Inflammatory macrophage treated with lipopolysaccharide for 1 hour (primary cell): Measurements from ENCODE around the gene RBBP6.
"Not testable (repeated sequence)": the region's sequence is repeated elsewhere in the genome, so short reads cannot be mapped to it uniquely, and the experiment has no call there.

ENCODE experiments used
- DNase-seq, 2 donors: peaks; one replicate each; pipeline ENCODE4 v3.0.0-alpha.2; 2020 to 2022

RBBP6 gene

GRCh38 chr16:24573141-24573540, 33.8 kb downstream of the RBBP6 start:
- DNase-seq: no peak

DNA sequence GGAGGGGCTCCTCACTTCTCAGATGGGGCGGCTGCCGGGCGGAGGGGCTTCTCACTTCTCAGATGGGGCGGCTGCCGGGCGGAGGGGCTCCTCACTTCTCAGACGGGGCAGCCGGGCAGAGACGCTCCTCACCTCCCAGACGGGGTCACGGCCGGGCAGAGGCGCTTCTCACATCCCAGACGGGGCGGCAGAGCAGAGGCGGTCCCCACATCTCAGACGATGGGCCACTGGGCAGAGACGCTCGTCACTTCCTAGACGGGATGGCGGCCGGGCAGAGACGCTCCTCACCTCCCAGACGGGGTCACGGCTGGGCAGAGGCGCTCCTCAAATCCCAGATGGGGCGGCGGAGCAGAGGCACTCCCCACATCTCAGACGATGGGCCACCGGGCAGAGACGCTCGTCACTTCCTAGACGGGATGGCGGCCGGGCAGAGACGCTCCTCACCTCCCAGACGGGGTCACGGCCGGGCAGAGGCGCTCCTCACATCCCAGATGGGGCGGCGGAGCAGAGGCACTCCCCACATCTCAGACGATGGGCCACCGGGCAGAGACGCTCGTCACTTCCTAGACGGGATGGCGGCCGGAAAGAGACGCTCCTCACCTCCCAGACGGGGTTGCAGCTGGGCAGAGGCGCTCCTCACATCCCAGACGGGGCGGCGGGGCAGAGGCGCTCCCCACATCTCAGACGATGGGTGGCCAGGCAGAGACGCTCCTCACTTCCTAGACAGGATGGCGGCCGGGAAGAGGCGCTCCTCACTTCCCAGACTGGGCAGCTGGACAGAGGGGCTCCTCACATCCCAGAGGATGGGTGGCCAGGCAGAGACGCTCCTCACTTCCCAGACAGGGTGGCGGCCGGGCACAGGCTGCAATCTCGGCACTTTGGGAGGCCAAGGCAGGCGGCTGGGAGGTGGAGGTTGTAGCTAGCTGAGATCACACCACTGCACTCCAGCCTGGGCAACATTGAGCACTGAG, 35.4 kb downstream of the RBBP6 start:
- not testable (repeated sequence) for DNase-seq

- not testable (repeated sequence) for DNase-seq
Observed at GRCh38 chr16:24575791-24576190, 36.4 kb downstream of the RBBP6 start.

- DNase-seq: no peak
Observed at GRCh38 chr16:24577167-24577566, 37.8 kb downstream of the RBBP6 start.

DNA sequence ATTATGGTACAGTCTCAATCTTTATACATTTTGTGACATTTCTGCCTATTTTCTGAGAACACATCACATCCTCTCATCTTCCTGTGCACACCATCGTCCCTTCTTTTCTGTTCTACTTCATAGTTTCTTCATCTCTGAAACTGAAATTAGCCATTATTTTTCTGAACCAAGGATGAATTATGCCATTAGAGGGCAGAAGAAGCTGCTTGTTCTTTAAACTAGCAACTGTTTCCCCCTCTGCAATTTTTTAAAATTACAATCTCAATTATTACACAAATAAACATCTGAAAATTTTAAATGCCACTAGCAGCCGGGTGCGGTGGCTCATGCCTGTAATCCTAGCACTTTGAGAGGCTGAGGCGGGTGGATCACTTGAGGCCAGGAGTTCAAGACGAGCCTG, 41.3 kb downstream of the RBBP6 start:
- no peak for DNase-seq

DNA sequence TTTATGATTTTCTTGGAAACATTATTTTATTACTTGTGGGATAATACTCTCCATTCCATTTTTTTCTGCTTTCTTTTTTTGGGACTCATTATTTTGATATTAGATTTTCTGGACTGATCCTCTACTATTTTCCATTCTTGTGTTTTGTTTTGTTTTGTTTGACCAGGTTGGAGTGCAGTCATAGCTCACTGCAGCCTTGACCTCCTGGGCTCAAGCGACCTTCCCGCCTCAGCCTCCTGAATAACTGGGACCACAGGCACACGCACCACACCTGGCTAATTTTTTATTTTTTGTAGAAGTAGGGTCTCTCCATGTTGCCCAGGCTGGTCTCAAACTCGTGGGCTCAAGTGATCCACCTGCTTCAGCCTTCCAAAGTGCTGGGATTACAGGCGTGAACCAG, 44.1 kb downstream of the RBBP6 start:
- DNase-seq: no peak

DNA sequence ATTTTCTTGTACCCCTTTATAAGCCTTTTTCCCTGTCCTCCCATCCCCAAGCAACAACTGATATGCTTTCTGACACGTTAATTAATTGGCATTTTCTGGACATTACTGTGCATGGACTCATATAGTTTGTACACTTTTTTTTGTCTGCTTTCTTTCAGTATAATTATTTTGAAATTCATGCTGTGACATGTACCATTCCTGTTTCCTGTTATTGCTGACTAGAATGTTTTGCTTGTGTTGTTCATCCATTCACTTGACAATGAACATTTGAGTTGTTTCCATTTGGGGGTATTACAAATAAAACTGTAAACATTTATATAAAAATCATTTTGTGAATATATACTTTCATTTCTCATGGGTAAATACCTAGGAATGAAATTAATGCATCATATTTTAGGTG, 50.6 kb downstream of the RBBP6 start:
- DNase-seq: no peak

DNA sequence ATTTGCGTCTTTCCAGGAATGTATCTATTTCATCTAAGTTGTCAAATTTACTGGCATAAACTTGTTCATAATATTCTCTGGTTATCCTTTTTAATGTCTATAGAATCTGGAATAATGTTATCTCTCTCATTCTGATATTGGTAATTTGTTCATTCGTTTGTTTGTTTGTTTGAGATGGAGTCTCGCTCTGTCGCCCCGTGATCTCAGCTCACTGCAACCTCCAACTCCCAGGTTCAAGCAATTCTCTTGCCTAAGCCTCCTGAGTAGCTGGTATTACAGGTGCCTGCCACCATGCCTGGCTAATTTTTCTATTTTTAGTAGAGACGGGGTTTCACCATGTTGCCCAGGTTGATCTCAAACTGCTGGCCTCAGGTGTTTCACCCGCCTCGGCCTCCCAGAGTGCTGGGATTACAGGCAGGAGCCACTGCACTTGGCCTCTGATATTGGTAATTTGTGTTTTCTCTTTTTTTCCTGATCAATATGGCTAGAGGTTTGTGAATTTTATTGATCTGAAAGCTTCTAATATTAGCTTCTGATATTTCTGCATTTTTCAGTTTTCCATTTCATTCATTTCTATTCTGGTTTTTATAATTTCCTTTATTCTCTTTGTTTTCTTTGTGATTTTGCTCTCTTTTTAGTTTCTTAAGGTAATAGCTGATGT, 59.5 kb downstream of the RBBP6 start:
- no peak for DNase-seq

DNA sequence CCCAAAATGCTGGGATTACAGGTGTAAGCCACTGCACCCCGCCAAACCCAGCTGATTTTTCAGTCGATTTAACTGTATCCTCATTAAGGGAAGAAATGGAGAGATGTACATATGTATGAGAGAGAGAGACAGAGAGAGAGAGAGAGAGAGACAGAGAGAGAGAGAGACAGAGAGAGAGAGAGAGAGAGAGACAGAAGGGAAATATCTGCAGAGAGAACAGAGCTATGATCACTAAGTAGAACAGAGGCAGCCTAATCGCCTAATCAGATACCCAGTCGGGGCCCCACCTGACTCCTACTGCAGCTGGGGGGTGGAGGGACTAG, 70.0 kb downstream of the RBBP6 start:
- DNase-seq: no peak

DNA sequence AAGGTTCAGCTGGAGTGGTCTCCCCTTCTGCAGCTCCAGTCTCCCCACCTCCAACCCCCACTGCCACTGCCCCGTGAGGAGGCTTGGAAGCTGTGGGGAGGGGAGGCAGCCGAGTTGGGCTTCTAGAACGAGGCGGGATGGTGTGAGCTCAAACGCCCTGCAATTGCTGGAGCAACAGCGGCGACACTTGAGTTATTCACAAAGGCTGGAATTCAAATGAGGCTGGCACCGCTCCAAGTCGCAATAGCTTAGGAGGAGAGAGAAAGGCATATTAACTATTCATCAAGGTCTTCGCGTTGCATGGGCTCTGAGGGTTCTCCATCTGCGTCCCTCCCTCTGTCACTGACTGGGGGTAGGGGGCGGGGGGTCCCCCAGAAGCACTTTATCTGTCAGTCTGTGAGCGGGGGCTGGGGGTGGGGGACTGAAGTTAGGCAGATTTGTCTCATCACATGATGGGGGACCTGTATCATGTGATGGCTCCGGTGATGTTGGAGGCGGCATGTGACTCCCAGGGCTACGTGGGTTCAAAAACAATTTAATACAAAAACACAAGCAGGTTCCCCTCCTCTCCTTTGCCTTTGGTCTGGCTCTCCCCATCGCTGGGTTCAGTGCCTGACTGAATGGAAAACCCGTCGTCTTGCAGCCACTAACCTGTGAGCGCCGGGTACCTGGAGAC, 70.5 kb downstream of the RBBP6 start:
- no peak for DNase-seq

DNA sequence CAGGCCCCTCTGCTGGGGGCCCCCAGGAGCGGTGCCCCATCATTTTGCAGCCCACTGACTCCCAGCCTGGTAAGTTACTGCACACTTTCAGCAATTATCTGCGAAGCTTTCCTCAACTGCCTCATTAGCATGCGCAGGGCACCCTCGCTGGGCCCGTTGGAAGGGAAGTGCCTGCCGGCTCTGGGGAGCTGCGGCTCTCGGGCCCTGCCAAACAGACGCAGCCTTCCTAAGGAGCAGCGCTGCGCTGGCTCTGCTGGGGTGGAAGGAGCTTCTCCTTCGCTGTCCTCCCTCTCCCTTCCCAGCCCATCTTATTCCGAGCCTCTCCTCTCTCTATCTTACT, 71.0 kb downstream of the RBBP6 start:
- peak; percentile 2 to 3 for DNase-seq

DNA sequence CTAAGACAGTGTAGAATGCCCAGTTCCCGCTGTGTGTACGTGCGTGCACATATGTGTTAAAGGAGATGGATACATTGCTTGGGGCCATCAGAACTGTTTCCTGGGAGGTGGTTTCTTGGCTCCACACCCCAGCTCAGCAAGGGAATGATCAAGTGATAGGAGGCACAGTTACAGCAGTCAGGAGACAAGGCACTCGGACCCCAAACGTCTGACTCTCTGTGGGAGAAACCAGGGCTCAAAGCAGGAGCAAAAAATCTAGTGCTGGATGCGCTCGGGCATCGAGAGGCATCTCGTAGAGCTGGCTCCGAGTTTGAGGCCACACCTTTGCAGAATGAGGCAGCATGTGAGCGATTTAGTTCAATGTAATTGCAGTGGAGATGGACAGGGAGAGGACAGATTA, 71.9 kb downstream of the RBBP6 start:
- DNase-seq: no peak

DNA sequence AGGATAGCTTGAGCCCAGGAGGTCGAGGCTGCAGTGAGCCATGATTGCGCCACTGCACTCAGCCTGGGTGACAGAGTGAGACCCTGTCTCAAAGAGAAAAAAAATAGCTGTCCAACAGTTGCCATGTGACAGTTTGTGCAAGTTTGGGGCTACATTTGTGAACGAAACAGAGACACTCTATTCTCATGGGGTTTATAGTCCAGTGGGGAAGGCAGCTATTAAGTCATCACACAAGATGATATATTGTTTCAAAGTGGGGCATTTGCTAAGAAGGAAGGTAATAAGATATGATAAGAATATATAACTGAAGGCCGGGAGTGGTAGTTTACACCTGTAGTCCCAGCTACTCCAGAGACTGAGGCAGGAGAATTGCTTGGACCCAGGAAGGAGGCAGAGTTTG, 73.3 kb downstream of the RBBP6 start:
- DNase-seq: no peak

GRCh38 chr16:24613267-24613666, 73.9 kb downstream of the RBBP6 start:
- not testable (repeated sequence) for DNase-seq

DNA sequence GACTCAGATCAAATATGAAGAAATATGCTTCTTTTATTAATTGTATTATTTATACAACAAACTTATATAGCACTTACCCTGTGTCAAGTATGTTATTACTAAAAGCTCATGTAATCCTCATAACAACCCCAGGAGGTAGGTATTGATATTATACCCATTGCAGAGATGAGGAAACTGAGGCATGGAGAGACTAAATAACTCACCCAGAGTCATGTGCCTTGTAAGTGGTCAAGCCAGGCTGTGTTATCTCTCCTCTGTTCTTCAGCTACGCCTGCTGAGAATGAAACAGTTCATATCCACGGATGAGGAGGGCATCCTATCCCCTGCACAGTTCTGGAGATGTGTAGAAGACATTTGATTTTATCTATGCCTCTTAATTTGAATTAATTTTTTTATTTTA, 78.1 kb downstream of the RBBP6 start:
- DNase-seq: no peak
